Astrocyte (in vitro differentiated cells and primary cell): ENCODE results near the gene C17orf67. TPM values are rescaled to one million over a fixed set of nuclear protein-coding genes. Genes with fewer than 3 reads are reported as not detected.

Source experiments
- DNase-seq: peaks from one replicate; pipeline ENCODE4 v3.0.0-alpha.2; 2010; ENCODE audit warnings: low read depth
- FAIRE-seq: peaks from 2 replicates; lab custom pipeline; 2011; peaks lifted over from hg19 to GRCh38; lab: Jason Lieb, UNC
- H2AFZ ChIP-seq: 2 replicates; pipeline ENCODE4 v1.6.0; 2012; ENCODE audit warnings: low read depth, low read length, inconsistent platforms
- H3K27ac ChIP-seq: 2 replicates; pipeline ENCODE4 v1.5.1; 2011; ENCODE audit warnings: low read depth, low read length, inconsistent platforms
- H3K27me3 ChIP-seq: 2 replicates; pipeline ENCODE4 v1.6.0; 2011; ENCODE audit warnings: low read length, inconsistent platforms; ENCODE audit not compliant: insufficient read depth
- H3K36me3 ChIP-seq: 2 replicates; pipeline ENCODE4 v1.5.1; 2011; ENCODE audit warnings: low read length, inconsistent platforms; ENCODE audit not compliant: insufficient read depth
- H3K4me1 ChIP-seq: 2 replicates; pipeline ENCODE4 v1.5.1; 2011; ENCODE audit warnings: low read length, inconsistent platforms; ENCODE audit not compliant: insufficient read depth
- H3K4me2 ChIP-seq: 2 replicates; pipeline ENCODE4 v1.6.0; 2012; ENCODE audit warnings: low read length, inconsistent platforms
- H3K4me3 ChIP-seq: 2 replicates; pipeline ENCODE4 v1.5.1; 2011; ENCODE audit warnings: low read depth, mild to moderate bottlenecking, low read length, inconsistent platforms; ENCODE audit not compliant: insufficient read depth
- H3K79me2 ChIP-seq: 2 replicates; pipeline ENCODE4 v1.6.0; 2012; ENCODE audit warnings: mild to moderate bottlenecking, low read length, inconsistent platforms; ENCODE audit not compliant: insufficient read depth
- H3K9ac ChIP-seq: 2 replicates; pipeline ENCODE4 v1.6.0; 2012; ENCODE audit warnings: mild to moderate bottlenecking, low read length, inconsistent platforms
- H3K9me3 ChIP-seq: 2 replicates; pipeline ENCODE4 v1.5.1; 2012; ENCODE audit warnings: low read depth, mild to moderate bottlenecking, low read length, inconsistent platforms; ENCODE audit not compliant: insufficient read depth
- H4K20me1 ChIP-seq: 2 replicates; pipeline ENCODE4 v1.6.0; 2012; ENCODE audit warnings: low read length, inconsistent platforms; ENCODE audit not compliant: insufficient read depth
- H3K27ac Mint-ChIP-seq: one replicate; pipeline ENCODE4 v1.8.0; 2021; ENCODE audit warnings: mild to moderate bottlenecking, mixed read lengths; ENCODE audit not compliant: unreplicated experiment
- H3K27me3 Mint-ChIP-seq: one replicate; pipeline ENCODE4 v1.8.0; 2021; ENCODE audit warnings: low read depth, mixed read lengths; ENCODE audit not compliant: unreplicated experiment
- H3K36me3 Mint-ChIP-seq: one replicate; pipeline ENCODE4 v1.8.0; 2021; ENCODE audit warnings: low read depth, mixed read lengths; ENCODE audit not compliant: unreplicated experiment
- H3K4me1 Mint-ChIP-seq: one replicate; pipeline ENCODE4 v1.8.0; 2021; ENCODE audit warnings: low read depth, mixed read lengths; ENCODE audit not compliant: unreplicated experiment
- H3K4me3 Mint-ChIP-seq: one replicate; pipeline ENCODE4 v1.8.0; 2021; ENCODE audit warnings: mild to moderate bottlenecking, moderate library complexity, mixed read lengths; ENCODE audit not compliant: unreplicated experiment
- H3K9me3 Mint-ChIP-seq: one replicate; pipeline ENCODE4 v1.8.0; 2021; ENCODE audit warnings: mild to moderate bottlenecking, mixed read lengths; ENCODE audit not compliant: unreplicated experiment
- EZH2 ChIP-seq: IDR thresholded peaks from 2 replicates; pipeline ENCODE4 v1.6.1; 2012; ENCODE audit warnings: mild to moderate bottlenecking, low read length, inconsistent platforms; ENCODE audit not compliant: insufficient read depth
- total RNA-seq: library from RNA; stranded (reverse); gene quantifications from 2 replicates; pipeline ENCODE4 v1.2.1, GENCODE V29; 2021
- TF ChIP-seq, protein P1 (sequence below): IDR thresholded peaks from 2 replicates; pipeline ENCODE4 v1.5.1; 2011; ENCODE audit warnings: low read depth, mild to moderate bottlenecking, inconsistent platforms, low read length, moderate library complexity; ENCODE audit not compliant: insufficient read depth

C17orf67 gene
- total RNA-seq, 1 donor from 2014 or later: 2.8 TPM

GRCh38 chr17:56880133-56880532 lies 46.4 kb upstream of the C17orf67 start:
- H3K27ac Mint-ChIP-seq: no peak overlapping the region
- peaks cover 3% of the 10 kb centered on the region for H3K4me1 Mint-ChIP-seq
- H2AFZ ChIP-seq: no peak overlapping the region

GRCh38 chr17:56879280-56879679 lies 45.6 kb upstream of the C17orf67 start:
- Histone ChIP-seq H3K27ac (no peak overlapping the region), H3K36me3 (no peaks in the 10 kb centered on the region), H3K9ac (no peak overlapping the region), H2AFZ (no peak overlapping the region), H3K4me3 (no peak overlapping the region), H3K4me2 (no peak overlapping the region), H3K9me3 (no peaks in the 10 kb centered on the region), H3K27me3 (no peaks in the 10 kb centered on the region), H3K79me2 (no peaks in the 10 kb centered on the region), H3K4me1 (no peaks in the 10 kb centered on the region), H4K20me1 (no peaks in the 10 kb centered on the region)
- no peak for DNase-seq
- Mint-ChIP-seq H3K9me3 (no peaks in the 10 kb centered on the region), H3K36me3 (peaks cover 2% of the 10 kb centered on the region), H3K27me3 (peaks cover 3% of the 10 kb centered on the region), H3K4me1 (peaks cover 3% of the 10 kb centered on the region), H3K27ac (no peak overlapping the region), H3K4me3 (no peak overlapping the region)
- FAIRE-seq: no peak
- no peak for TF ChIP-seq EZH2
- TF ChIP-seq, protein P1, sequence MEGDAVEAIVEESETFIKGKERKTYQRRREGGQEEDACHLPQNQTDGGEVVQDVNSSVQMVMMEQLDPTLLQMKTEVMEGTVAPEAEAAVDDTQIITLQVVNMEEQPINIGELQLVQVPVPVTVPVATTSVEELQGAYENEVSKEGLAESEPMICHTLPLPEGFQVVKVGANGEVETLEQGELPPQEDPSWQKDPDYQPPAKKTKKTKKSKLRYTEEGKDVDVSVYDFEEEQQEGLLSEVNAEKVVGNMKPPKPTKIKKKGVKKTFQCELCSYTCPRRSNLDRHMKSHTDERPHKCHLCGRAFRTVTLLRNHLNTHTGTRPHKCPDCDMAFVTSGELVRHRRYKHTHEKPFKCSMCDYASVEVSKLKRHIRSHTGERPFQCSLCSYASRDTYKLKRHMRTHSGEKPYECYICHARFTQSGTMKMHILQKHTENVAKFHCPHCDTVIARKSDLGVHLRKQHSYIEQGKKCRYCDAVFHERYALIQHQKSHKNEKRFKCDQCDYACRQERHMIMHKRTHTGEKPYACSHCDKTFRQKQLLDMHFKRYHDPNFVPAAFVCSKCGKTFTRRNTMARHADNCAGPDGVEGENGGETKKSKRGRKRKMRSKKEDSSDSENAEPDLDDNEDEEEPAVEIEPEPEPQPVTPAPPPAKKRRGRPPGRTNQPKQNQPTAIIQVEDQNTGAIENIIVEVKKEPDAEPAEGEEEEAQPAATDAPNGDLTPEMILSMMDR: no peak

More at GRCh38 chr17:56880133-56880532, 46.4 kb upstream of the C17orf67 start:
- FAIRE-seq (no peak), DNase-seq (no peak)
- Histone ChIP-seq H3K27me3 (no peaks in the 10 kb centered on the region), H3K36me3 (no peaks in the 10 kb centered on the region), H3K4me1 (no peaks in the 10 kb centered on the region), H4K20me1 (no peaks in the 10 kb centered on the region), H3K4me3 (no peak overlapping the region), H3K27ac (no peak overlapping the region), H3K4me2 (no peak overlapping the region), H3K9me3 (no peaks in the 10 kb centered on the region), H3K9ac (no peak overlapping the region), H3K79me2 (no peaks in the 10 kb centered on the region)
- TF ChIP-seq, protein P1: no peak
- Mint-ChIP-seq H3K27me3 (peaks cover 3% of the 10 kb centered on the region), H3K4me3 (no peak overlapping the region), H3K36me3 (peaks cover 2% of the 10 kb centered on the region), H3K9me3 (no peaks in the 10 kb centered on the region)

GRCh38 chr17:56876766-56877179 lies 43.1 kb upstream of the C17orf67 start:
- H3K36me3 Mint-ChIP-seq: peaks cover 2% of the 10 kb centered on the region
- H3K9me3 Mint-ChIP-seq: no peaks in the 10 kb centered on the region
- no peaks in the 10 kb centered on the region for H4K20me1 ChIP-seq
- DNase-seq: no peak
- no peak overlapping the region for H3K4me3 Mint-ChIP-seq
- H3K27ac ChIP-seq: no peak overlapping the region
- no peaks in the 10 kb centered on the region for H3K9me3 ChIP-seq
- no peak overlapping the region for H3K9ac ChIP-seq
- no peaks in the 10 kb centered on the region for H3K4me1 ChIP-seq
- no peak overlapping the region for H3K4me3 ChIP-seq
- FAIRE-seq: no peak
- no peak overlapping the region for H3K27ac Mint-ChIP-seq
- no peaks in the 10 kb centered on the region for H3K36me3 ChIP-seq
- no peak for TF ChIP-seq EZH2
- TF ChIP-seq, protein P1: no peak
- H3K4me1 Mint-ChIP-seq: peaks cover 3% of the 10 kb centered on the region
- H2AFZ ChIP-seq: no peak overlapping the region
- H3K79me2 ChIP-seq: no peaks in the 10 kb centered on the region
- H3K4me2 ChIP-seq: no peak overlapping the region
- H3K27me3 ChIP-seq: no peaks in the 10 kb centered on the region
- peaks cover 3% of the 10 kb centered on the region for H3K27me3 Mint-ChIP-seq
